Measurements from ENCODE around the gene LRP6.
"Not testable (repeated sequence)": the region's sequence is repeated elsewhere in the genome, so short reads cannot be mapped to it uniquely, and the experiment has no call there.

The LRP6 gene

DNA sequence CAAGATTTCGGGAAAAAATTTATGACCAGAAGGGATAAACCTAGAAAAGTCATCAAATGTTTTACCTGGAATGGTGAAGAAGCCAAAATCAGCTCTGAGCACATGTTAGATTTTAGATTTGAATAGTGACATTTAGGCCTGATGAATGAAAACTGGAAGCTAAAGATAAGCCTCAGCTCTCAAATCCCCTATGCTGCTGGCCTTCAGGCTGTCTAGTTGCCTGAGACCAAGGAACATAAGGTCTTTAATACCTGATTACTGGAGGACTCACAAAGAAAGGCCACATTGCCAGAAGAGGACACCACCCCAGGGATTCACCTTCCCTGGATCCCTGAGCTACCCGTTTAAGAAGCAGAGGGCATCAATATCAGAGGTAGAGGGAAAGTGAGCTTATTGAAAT, 139.5 kb downstream of the LRP6 start:
- H3K9me3 ChIP-seq (ENCODE audit: control insufficient read depth, low read length), result no peaks in the 10 kb centered on the region
- H3K27me3 ChIP-seq (ENCODE audit: control insufficient read depth, insufficient read depth, low read length), result no peaks in the 10 kb centered on the region
- no peaks in the 10 kb centered on the region for H3K36me3 ChIP-seq (ENCODE audit: control insufficient read depth, insufficient read depth, low read length)
- no peak overlapping the region for H3K4me3 ChIP-seq (ENCODE audit: low read length)
- no peak overlapping the region for H3K9ac ChIP-seq (ENCODE audit: low read length)
- H3K4me1 ChIP-seq (ENCODE audit: control insufficient read depth, insufficient read depth, low read length), result no peaks in the 10 kb centered on the region

DNA sequence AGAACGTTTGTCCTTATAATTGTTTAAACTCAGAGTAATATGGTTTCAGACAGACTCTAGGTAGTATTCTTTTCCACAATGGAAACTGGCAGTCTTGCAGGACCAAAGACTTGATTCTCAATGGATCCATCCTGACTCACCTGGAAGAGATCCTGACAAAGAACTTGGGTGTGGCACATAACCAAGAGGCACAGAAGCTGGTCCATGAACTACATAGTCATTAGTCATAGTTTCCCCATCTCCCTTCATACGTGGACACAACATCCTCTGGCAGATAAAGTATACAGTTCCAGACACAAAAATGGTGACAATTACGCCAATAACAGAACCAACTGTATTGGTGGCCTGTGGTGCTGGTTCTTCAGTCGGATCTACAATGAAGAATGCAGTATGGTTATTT, 140.3 kb downstream of the LRP6 start:
- Histone ChIP-seq H3K27me3 (ENCODE audit: control insufficient read depth, insufficient read depth, low read length) (no peaks in the 10 kb centered on the region), H3K9me3 (ENCODE audit: control insufficient read depth, low read length) (no peaks in the 10 kb centered on the region), H3K36me3 (ENCODE audit: control insufficient read depth, insufficient read depth, low read length) (no peaks in the 10 kb centered on the region), H3K4me3 (ENCODE audit: low read length) (no peak overlapping the region), H3K9ac (ENCODE audit: low read length) (no peak overlapping the region), H3K4me1 (ENCODE audit: control insufficient read depth, insufficient read depth, low read length) (no peaks in the 10 kb centered on the region)

DNA sequence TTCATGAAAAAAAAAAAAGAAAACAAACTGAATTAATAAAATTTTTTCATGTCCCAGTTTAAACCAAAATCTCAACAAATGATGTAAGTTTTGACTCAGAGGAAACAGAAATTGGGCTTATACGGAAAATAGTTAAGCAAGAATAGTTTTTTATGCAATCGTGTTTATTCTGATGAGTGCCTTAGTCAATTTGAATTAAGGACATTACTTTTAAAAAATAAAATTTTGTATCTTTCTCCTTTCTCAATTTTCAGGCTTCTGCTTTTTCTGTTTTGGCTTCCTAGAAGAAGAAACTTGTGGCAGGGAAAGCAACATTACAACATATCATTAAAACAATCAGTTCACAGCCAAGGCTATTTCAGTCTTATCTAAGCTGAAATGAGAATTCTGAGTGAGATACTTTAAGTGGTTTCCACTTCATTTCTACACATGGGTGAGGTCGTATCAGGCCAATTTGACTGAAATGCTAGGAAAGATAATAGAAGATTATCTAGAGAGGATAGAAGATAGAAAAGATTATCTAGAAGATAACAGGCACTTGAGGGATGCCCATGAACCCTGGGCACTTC, 143.7 kb downstream of the LRP6 start:
- Histone ChIP-seq H3K9ac (ENCODE audit: low read length) (no peak overlapping the region), H3K4me3 (ENCODE audit: low read length) (no peak overlapping the region), H3K27me3 (ENCODE audit: control insufficient read depth, insufficient read depth, low read length) (no peaks in the 10 kb centered on the region), H3K9me3 (ENCODE audit: control insufficient read depth, low read length) (no peaks in the 10 kb centered on the region), H3K4me1 (ENCODE audit: control insufficient read depth, insufficient read depth, low read length) (no peaks in the 10 kb centered on the region), H3K36me3 (ENCODE audit: control insufficient read depth, insufficient read depth, low read length) (no peaks in the 10 kb centered on the region)

DNA sequence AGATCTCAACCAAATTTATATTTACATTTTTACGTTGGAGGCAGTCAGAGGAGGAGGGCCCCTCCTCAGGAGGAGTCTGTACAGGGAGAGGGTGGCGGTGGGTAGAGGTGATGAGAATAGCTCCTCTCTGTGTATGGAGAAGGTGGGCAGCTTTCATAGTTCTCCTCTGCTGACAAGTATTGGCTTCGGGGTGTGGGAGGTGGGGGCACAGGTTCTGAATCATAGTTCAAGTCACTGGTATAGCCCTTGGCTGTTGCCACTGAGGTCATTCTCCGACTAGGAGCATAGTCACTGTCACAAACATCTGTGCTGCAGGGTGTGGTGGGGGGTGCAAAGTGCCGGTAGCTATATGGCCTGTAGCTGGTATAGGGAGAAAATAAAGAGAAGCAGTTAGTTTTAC, 145.8 kb downstream of the LRP6 start:
- H3K9me3 ChIP-seq (ENCODE audit: control insufficient read depth, low read length), result no peaks in the 10 kb centered on the region
- no peaks in the 10 kb centered on the region for H3K27me3 ChIP-seq (ENCODE audit: control insufficient read depth, insufficient read depth, low read length)
- no peak overlapping the region for H3K4me3 ChIP-seq (ENCODE audit: low read length)
- H3K4me1 ChIP-seq (ENCODE audit: control insufficient read depth, insufficient read depth, low read length), result no peaks in the 10 kb centered on the region
- no peak overlapping the region for H3K9ac ChIP-seq (ENCODE audit: low read length)
- H3K36me3 ChIP-seq (ENCODE audit: control insufficient read depth, insufficient read depth, low read length), result no peaks in the 10 kb centered on the region

DNA sequence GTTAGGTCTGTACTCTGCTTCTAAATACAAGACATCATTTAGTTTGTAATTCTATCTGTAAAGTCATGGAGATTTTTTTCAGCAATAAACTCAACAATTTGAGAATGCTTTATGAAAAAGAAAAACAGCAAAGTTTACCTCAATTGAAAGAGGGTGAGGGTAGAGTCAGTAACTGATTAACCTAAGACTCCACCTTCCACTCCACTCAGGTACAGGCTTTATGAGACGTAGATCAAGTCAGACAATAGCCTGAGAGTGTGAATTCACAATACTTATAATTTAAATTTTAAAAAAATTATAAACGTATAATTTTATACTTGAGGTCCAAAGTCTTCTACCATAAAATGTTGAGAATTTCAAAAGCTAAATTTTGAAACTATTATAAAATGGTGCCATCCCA, 150.2 kb downstream of the LRP6 start:
- H3K4me1 ChIP-seq (ENCODE audit: control insufficient read depth, insufficient read depth, low read length), result no peaks in the 10 kb centered on the region
- H3K9ac ChIP-seq (ENCODE audit: low read length), result no peak overlapping the region
- no peaks in the 10 kb centered on the region for H3K9me3 ChIP-seq (ENCODE audit: control insufficient read depth, low read length)
- H3K36me3 ChIP-seq (ENCODE audit: control insufficient read depth, insufficient read depth, low read length), result no peaks in the 10 kb centered on the region
- no peak overlapping the region for H3K4me3 ChIP-seq (ENCODE audit: low read length)
- no peaks in the 10 kb centered on the region for H3K27me3 ChIP-seq (ENCODE audit: control insufficient read depth, insufficient read depth, low read length)

DNA sequence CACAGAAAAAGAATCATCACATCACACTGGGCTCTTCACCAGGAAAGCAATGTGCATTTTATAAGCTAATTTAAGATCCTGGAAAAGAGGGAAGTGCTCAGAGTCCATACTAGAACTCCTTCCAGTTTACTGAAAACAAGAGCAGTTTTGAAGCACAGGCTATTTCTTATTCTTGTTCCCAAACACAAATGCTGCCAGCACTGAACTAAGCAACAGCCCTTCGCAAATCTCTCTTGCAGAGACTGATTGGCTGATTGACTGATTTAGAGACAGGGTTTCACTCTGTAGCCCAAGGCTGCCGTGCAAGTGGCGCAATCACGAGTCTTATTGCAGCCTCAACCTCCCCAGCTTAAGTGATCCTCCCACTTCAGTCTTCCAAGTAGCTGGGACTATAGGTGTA, 151.3 kb downstream of the LRP6 start:
- no peak overlapping the region for H3K9ac ChIP-seq (ENCODE audit: low read length)
- H3K9me3 ChIP-seq (ENCODE audit: control insufficient read depth, low read length), result no peaks in the 10 kb centered on the region
- H3K27me3 ChIP-seq (ENCODE audit: control insufficient read depth, insufficient read depth, low read length), result no peaks in the 10 kb centered on the region
- H3K36me3 ChIP-seq (ENCODE audit: control insufficient read depth, insufficient read depth, low read length), result no peaks in the 10 kb centered on the region
- H3K4me1 ChIP-seq (ENCODE audit: control insufficient read depth, insufficient read depth, low read length), result no peaks in the 10 kb centered on the region
- no peak overlapping the region for H3K4me3 ChIP-seq (ENCODE audit: low read length)

DNA sequence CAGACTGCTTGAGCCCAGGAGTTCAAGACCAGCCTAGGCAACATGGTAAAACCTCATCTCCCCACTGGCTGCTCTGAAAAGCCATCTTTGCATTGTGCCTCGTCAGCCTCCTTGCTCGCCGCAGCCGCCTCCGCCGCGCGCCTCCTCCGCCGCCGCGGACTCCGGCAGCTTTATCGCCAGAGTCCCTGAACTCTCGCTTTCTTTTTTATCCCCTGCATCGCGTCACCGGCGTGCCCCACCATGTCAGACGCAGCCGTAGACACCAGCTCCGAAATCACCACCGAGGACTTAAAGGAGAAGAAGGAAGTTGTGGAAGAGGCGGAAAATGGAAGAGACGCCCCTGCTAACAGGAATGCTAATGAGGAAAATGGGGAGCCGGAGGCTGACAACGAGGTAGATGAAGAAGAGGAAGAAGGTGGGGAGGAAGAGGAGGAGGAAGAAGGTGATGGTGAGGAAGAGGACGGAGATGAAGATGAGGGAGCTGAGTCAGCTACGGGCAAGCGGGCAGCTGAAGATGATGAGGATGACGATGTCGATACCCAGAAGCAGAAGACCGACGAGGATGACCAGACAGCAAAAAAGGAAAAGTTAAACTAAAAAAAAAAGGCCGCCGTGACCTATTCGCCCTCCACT, 155.8 kb downstream of the LRP6 start:
- H3K36me3 ChIP-seq (ENCODE audit: control insufficient read depth, insufficient read depth, low read length); H3K4me3 ChIP-seq (ENCODE audit: low read length); H3K4me1 ChIP-seq (ENCODE audit: control insufficient read depth, insufficient read depth, low read length); H3K9me3 ChIP-seq (ENCODE audit: control insufficient read depth, low read length); H3K27me3 ChIP-seq (ENCODE audit: control insufficient read depth, insufficient read depth, low read length); H3K9ac ChIP-seq (ENCODE audit: low read length): not testable (repeated sequence)

DNA sequence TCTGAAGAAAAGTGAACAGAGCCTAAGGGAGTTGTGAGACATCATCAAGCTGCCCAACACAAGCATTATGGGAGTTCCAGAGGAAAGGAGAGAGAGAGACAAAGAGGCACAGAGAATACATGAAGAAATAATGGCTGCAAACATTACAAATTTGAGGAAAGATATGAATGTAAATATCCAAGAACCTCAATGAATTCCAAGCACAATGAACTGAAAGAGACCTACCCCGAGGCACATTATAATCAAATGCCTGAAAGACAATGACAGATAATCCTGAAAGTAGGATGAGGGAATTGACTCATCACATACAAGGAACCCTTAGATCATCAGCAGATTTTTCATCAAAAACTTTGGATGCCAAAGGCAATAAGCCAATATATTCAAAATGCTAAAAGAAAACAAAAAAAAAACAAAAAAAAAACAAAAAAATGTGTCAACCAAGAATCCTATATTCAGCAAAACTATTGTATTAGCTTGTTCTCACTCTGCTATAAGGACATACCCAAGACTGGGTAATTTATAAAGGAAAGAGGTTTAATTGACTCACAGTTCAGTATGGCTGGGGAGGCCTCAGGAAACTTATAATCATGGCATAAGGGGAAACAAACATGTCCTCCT, 158.3 kb downstream of the LRP6 start:
- no peaks in the 10 kb centered on the region for H3K9me3 ChIP-seq (ENCODE audit: control insufficient read depth, low read length)
- no peak overlapping the region for H3K9ac ChIP-seq (ENCODE audit: low read length)
- H3K36me3 ChIP-seq (ENCODE audit: control insufficient read depth, insufficient read depth, low read length), result no peaks in the 10 kb centered on the region
- no peaks in the 10 kb centered on the region for H3K27me3 ChIP-seq (ENCODE audit: control insufficient read depth, insufficient read depth, low read length)
- H3K4me1 ChIP-seq (ENCODE audit: control insufficient read depth, insufficient read depth, low read length), result no peaks in the 10 kb centered on the region
- H3K4me3 ChIP-seq (ENCODE audit: low read length), result no peak overlapping the region

DNA sequence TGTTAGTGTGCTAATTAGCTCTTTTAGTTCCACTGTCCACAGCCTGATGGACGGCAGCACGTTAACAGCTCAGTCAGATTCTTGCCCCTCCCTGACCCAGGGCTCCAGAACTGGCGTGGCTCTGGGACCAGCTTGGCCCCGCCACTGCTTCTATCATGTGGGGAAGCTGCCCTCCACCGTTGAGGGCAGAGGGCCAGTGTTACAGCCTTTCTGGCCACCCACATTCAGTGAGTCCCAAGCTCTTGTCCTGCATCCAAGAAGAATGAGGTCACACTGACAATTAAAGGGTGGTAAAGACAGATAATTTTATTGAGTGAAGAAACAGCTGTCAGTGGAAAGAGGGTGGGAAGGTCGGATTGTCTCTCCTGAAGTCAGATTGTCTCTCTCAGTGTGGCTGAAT, 159.2 kb downstream of the LRP6 start:
- Histone ChIP-seq H3K9me3 (ENCODE audit: control insufficient read depth, low read length) (no peaks in the 10 kb centered on the region), H3K36me3 (ENCODE audit: control insufficient read depth, insufficient read depth, low read length) (no peaks in the 10 kb centered on the region), H3K27me3 (ENCODE audit: control insufficient read depth, insufficient read depth, low read length) (no peaks in the 10 kb centered on the region), H3K4me3 (ENCODE audit: low read length) (no peak overlapping the region), H3K4me1 (ENCODE audit: control insufficient read depth, insufficient read depth, low read length) (no peaks in the 10 kb centered on the region), H3K9ac (ENCODE audit: low read length) (no peak overlapping the region)

DNA sequence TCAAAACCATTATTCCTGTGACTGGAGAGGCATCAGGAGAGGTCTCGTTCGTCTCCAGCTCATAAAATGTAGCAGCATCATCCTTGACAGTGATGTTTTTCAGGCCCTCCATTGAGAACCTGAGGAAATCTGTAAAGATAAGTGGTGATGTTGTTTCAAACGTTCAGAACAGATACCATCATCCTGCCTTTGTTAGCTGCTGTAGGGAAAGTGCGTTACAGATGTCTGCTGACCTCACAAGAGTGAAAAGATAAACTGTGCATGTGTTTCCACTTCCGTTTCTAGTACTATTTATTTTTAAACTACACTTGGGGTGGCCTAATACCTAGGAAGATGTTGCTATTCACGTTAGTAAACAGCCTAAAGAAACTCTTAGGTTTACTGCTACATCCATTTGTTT, 167.7 kb downstream of the LRP6 start:
- H3K4me3 ChIP-seq (ENCODE audit: low read length), result no peak overlapping the region
- no peaks in the 10 kb centered on the region for H3K27me3 ChIP-seq (ENCODE audit: control insufficient read depth, insufficient read depth, low read length)
- H3K9ac ChIP-seq (ENCODE audit: low read length), result no peak overlapping the region
- H3K36me3 ChIP-seq (ENCODE audit: control insufficient read depth, insufficient read depth, low read length), result no peaks in the 10 kb centered on the region
- H3K9me3 ChIP-seq (ENCODE audit: control insufficient read depth, low read length), result no peaks in the 10 kb centered on the region
- no peaks in the 10 kb centered on the region for H3K4me1 ChIP-seq (ENCODE audit: control insufficient read depth, insufficient read depth, low read length)

DNA sequence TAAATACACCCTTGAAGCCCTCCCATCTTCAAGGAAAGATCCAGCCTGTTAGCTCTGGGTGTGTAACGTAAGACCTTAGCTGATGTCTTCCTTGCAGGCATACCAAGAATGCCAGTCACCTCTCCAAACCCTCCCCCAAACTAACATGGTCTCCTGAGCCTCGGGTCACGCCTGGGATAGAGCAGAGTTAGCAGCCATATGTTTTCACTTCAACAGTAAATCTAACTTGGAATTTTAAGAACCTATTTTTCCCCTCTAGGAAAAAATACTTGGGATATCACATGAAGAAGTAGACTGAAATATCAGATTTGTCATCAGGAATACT, 168.2 kb downstream of the LRP6 start:
- Histone ChIP-seq H3K9ac (ENCODE audit: low read length) (no peak overlapping the region), H3K9me3 (ENCODE audit: control insufficient read depth, low read length) (no peaks in the 10 kb centered on the region), H3K36me3 (ENCODE audit: control insufficient read depth, insufficient read depth, low read length) (no peaks in the 10 kb centered on the region), H3K27me3 (ENCODE audit: control insufficient read depth, insufficient read depth, low read length) (no peaks in the 10 kb centered on the region), H3K4me1 (ENCODE audit: control insufficient read depth, insufficient read depth, low read length) (no peaks in the 10 kb centered on the region), H3K4me3 (ENCODE audit: low read length) (no peak overlapping the region)

DNA sequence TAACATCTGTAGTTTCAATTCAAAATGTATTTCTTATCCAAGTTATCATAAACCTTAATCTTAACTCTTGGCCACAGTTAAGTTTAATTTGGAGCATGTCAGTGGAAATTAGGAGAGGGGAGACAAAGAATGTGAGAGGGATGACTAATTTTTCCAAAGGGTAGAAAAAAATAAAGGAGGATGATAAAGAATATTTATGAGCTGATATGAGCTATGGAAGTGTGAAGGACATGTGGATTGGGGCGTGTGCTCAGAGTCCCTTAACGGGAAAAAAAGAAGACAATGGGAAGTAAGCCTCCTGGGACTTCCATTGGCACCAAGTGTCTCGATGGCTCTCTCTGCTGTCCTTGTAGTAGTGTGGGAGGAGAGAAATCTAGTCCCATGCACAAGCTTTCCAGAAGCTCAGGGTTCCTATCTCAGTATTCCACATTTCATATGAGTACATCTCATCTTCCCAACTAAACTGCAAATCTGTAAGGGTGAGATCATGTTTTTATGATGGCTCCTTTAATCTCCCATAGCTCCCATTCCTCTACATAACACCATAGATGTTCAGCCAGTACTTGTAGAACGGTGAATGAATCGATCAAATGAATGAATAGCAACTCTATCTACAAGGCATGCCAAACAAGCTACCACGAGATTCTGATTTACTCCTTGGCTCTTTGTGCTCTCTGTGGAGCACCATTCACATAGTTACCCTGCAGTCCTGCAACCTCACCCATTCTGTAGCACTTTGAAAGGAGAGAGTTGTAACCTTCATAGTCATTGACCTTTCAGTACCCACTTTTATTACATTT, 168.8 kb downstream of the LRP6 start:
- no peaks in the 10 kb centered on the region for H3K36me3 ChIP-seq (ENCODE audit: control insufficient read depth, insufficient read depth, low read length)
- no peaks in the 10 kb centered on the region for H3K9me3 ChIP-seq (ENCODE audit: control insufficient read depth, low read length)
- H3K4me1 ChIP-seq (ENCODE audit: control insufficient read depth, insufficient read depth, low read length), result no peaks in the 10 kb centered on the region
- H3K4me3 ChIP-seq (ENCODE audit: low read length), result no peak overlapping the region
- H3K27me3 ChIP-seq (ENCODE audit: control insufficient read depth, insufficient read depth, low read length), result no peaks in the 10 kb centered on the region
- H3K9ac ChIP-seq (ENCODE audit: low read length), result no peak overlapping the region
